ENCODE measurements around the gene FHOD3. TPM values are rescaled to one million over a fixed set of nuclear protein-coding genes. Genes with fewer than 3 reads are reported as not detected.

Gene FHOD3
- total RNA-seq, 3 donors from 2014 or later = 2.7 to 14.4 (median 4.0) TPM

- ATAC-seq = no peak
- no peaks in the 10 kb centered on the region for H3K36me3 ChIP-seq (ENCODE audit: low read depth)
- intact Hi-C loops (cut with DNase I, micrococcal nuclease) = no loop called here
- no peaks in the 10 kb centered on the region for H3K4me1 ChIP-seq (ENCODE audit: low read depth)
- TF ChIP-seq CTCF (IDR thresholded peaks at IDR 0.05) = no peak
- no peak overlapping the region for H3K4me3 ChIP-seq
- no peak for DNase-seq
- no peaks in the 10 kb centered on the region for H3K9me3 ChIP-seq
Measured at GRCh38 chr18:36532815-36533214, 235.3 kb downstream of the FHOD3 start.

GRCh38 chr18:36533446-36534153 lies 236.1 kb downstream of the FHOD3 start:
- intact Hi-C loops (cut with DNase I, micrococcal nuclease) = no loop called here
- no peak for TF ChIP-seq CTCF (IDR thresholded peaks at IDR 0.05)
- H3K4me3 ChIP-seq = no peak overlapping the region
- H3K9me3 ChIP-seq = no peaks in the 10 kb centered on the region
- DNase-seq (no peak), ATAC-seq (no peak)
- no peaks in the 10 kb centered on the region for H3K4me1 ChIP-seq (ENCODE audit: low read depth)
- H3K36me3 ChIP-seq (ENCODE audit: low read depth) = no peaks in the 10 kb centered on the region

- intact Hi-C loops (cut with DNase I, micrococcal nuclease) = no loop called here
- H3K36me3 ChIP-seq (ENCODE audit: low read depth) = no peaks in the 10 kb centered on the region
- DNase-seq (no peak), ATAC-seq (no peak)
- H3K4me1 ChIP-seq (ENCODE audit: low read depth) = no peaks in the 10 kb centered on the region
- H3K9me3 ChIP-seq = no peaks in the 10 kb centered on the region
- no peak overlapping the region for H3K4me3 ChIP-seq
- TF ChIP-seq CTCF (IDR thresholded peaks at IDR 0.05) = no peak
Measured at GRCh38 chr18:36534154-36534688, 236.7 kb downstream of the FHOD3 start.

GRCh38 chr18:36535202-36535935 lies 237.9 kb downstream of the FHOD3 start:
- ATAC-seq (no peak), DNase-seq (no peak)
- H3K36me3 ChIP-seq (ENCODE audit: low read depth) = no peaks in the 10 kb centered on the region
- TF ChIP-seq CTCF (IDR thresholded peaks at IDR 0.05) = no peak
- no peaks in the 10 kb centered on the region for H3K4me1 ChIP-seq (ENCODE audit: low read depth)
- H3K4me3 ChIP-seq = no peak overlapping the region
- intact Hi-C loops (cut with DNase I, micrococcal nuclease) = no loop called here
- H3K9me3 ChIP-seq = no peaks in the 10 kb centered on the region

- no peaks in the 10 kb centered on the region for H3K36me3 ChIP-seq (ENCODE audit: low read depth)
- no peaks in the 10 kb centered on the region for H3K4me1 ChIP-seq (ENCODE audit: low read depth)
- intact Hi-C loops (cut with DNase I, micrococcal nuclease) = no loop called here
- DNase-seq = no peak
- no peak overlapping the region for H3K4me3 ChIP-seq
- TF ChIP-seq CTCF (IDR thresholded peaks at IDR 0.05) = no peak
- no peak for ATAC-seq
- H3K9me3 ChIP-seq = no peaks in the 10 kb centered on the region
Measured at GRCh38 chr18:36536426-36536825, 238.9 kb downstream of the FHOD3 start.

All from mucosa of descending colon (tissue), 3 donors.